Esophagus muscularis mucosa (tissue), 4 donors: ENCODE measurements around the gene RPEL1.

Experiments used
- EP300 ChIP-seq: sonication (generic); formaldehyde crosslinking; IDR thresholded peaks from one replicate; pipeline ENCODE4 v1.6.1; 2017; ENCODE audit warnings: antibody characterized with exemption
- POLR2AphosphoS5 ChIP-seq, 2 donors: sonication (generic); formaldehyde crosslinking; IDR thresholded peaks; one replicate each; pipeline ENCODE4 v1.6.1; 2017; ENCODE audit warnings: antibody characterized with exemption in 2 of 2
- TF ChIP-seq, protein P1 (sequence below), 3 experiments: fragments of 200-600 bp in 2 of 3; fragments of 450-650 bp in 1 of 3; sonication (generic) in 2 of 3; IDR thresholded peaks; one replicate each; pipeline ENCODE4 v1.5.1; 2017 to 2019; ENCODE audit warnings: antibody characterized with exemption in 3 of 3, mild to moderate bottlenecking in 2 of 3, moderate library complexity in 1 of 3

DNA sequence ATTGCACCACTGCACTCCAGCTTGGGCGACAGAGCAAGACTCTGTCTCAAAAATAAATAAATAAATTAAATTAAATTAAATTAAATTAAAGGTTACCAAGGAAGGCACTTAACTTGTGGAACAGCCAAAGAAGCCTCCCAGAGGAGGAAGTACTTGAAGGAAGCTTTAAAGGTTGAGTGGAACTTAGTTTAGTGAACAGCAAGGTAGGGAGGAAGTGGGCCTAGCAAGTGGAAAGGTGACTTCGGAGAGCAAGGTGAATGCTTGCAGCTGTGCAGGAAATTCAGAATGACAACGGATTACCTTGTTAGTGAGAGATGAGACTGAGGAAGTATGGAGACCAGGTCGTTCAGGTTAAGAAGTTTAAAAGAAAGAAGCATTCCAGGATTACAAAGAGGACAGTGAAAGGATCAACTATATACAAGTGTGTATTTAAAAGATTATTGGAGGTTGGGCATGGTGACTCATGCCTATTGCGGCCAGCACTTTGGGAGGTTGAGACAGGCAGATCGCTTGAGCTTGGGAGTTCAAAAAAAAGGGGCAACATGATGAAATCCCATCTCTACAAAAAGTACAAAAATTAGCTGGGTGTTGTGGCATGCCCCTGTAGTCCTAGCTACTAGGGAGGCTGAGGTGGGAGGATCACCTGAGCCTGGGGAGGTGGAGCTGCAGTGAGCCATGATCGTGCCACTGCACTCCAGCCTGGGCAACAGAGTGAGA lies 12.8 kb upstream of the RPEL1 start:
- TF ChIP-seq, protein P1, sequence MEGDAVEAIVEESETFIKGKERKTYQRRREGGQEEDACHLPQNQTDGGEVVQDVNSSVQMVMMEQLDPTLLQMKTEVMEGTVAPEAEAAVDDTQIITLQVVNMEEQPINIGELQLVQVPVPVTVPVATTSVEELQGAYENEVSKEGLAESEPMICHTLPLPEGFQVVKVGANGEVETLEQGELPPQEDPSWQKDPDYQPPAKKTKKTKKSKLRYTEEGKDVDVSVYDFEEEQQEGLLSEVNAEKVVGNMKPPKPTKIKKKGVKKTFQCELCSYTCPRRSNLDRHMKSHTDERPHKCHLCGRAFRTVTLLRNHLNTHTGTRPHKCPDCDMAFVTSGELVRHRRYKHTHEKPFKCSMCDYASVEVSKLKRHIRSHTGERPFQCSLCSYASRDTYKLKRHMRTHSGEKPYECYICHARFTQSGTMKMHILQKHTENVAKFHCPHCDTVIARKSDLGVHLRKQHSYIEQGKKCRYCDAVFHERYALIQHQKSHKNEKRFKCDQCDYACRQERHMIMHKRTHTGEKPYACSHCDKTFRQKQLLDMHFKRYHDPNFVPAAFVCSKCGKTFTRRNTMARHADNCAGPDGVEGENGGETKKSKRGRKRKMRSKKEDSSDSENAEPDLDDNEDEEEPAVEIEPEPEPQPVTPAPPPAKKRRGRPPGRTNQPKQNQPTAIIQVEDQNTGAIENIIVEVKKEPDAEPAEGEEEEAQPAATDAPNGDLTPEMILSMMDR (IDR thresholded peaks at IDR 0.05), result no peak
- TF ChIP-seq EP300 (no peak), POLR2AphosphoS5 (IDR thresholded peaks at IDR 0.05) (no peak)
